Posterior cingulate gyrus (tissue), 11 donors: Measurements from ENCODE around the gene L3MBTL1.
A peak's percentile ranks its signal among the peaks of the same experiment; 100 is the strongest.

Experiments used
- DNase-seq, 10 donors: peaks; one replicate each; pipeline versions ENCODE4 v3.0.0 to v3.0.0-alpha.2; 2020 to 2021; ENCODE audit warnings: mixed read lengths in 3 of 10
- intact Hi-C: fragments of 100-400 bp; cut with DNase I; formaldehyde crosslinking; loops from one replicate; pipeline ENCODE4 v1.15.1; 2023

The L3MBTL1 gene

DNA sequence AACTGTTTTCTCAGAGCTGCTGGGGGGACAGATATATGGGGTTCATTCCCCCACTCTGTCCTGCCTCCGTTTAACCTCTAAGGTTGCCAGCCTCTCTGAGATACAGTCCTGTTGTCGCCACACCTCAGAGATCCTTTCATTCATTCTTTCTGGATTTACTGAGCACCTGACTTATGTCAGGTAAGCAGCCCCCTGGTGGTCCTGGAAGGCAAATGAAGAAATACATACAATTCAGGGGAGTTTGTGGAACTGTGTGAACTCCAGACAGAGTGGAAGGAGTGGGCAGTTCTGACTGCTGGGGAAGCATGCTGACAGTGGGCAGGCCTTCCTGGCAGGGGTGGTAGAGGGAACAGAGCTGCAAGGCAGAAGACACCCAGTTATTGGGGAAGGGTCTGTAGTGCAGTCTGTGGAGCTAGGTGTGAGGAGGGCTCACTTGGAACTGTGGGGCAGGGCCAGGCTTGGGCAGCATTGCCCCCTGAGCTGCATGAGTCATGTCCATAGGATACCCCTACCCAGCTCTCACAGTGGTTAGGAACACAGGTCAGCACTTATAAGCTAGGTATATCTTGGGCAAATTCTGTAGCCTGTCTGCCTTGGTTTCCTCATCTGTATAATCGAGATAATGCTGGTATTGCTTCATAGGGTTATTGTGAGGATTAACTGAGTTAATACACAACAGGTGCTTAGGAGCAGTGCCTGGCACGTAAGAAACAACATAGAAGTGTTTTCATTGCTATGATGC lies 38.5 kb downstream of the L3MBTL1 start:
- intact Hi-C loops, result no loop called here

DNA sequence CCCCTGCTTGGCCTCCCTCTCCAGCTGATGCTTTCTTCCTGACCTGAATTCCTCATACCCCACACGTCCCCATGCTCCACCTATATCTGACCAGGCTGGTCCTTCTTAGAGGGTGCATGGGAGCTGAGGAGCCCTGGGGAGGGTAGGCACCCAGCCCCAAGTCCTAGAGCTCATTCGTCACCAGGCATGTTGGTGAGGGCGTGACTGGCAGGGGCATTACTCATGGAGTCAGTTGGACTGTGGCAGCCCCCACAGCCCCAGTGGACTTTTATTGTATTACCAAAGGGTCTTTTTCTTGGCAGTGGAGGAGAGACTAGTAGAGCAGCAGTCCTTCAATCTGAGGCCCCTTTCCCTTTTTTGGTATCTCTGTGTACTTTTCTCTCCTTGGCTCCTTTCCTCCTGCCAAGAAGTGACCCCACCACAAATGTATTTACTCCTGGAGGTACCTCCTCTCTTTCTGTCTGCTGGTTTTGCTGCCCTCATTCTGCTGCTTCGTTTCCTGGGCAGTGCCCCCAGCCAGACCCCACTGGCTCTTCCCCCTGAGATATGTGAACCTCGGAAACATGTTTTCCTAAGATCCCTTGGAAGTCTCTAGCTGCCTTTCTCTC lies 40.9 kb downstream of the L3MBTL1 start:
- DNase-seq, result peak in 1 of 10 donors; percentile 5
- intact Hi-C loops, result no loop called here

More for the DNA sequence above, 38.5 kb downstream of the L3MBTL1 start:
- DNase-seq, result peak in 1 of 10 donors; percentile 26

DNA sequence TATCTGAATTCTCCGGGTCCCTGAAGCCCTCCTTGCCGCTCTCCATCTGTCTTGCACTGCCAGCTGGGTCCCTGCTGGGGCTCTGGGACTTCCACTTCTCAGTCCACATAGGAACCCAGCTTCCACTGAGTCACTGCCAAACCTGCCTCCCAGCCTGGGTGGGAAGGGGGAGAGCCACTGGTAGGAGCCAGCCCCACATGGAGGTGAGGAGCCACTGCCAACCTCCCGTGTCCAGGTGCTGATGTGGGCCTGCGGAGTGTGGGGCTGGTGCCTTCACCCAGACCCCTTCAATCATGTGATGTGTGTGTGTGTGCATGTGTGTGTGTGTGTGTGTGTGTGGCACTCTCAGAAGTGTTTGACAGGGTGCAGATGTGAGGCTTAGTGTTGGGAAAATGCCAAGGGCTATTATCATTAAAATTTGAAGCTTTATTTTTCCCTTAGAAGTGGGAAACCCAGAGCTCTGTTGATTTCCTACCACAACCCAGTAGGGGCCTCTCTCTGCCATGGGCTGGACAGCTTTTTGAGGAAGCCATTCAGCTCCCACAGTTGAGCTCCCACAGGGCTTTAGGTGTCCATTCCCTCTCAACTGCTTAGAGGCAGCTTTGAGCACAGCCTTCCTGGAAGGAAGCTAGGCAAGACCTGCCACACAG lies 42.0 kb downstream of the L3MBTL1 start:
- peak in 3 of 10 donors; percentile 11 to 72 (median 21) for DNase-seq

DNA sequence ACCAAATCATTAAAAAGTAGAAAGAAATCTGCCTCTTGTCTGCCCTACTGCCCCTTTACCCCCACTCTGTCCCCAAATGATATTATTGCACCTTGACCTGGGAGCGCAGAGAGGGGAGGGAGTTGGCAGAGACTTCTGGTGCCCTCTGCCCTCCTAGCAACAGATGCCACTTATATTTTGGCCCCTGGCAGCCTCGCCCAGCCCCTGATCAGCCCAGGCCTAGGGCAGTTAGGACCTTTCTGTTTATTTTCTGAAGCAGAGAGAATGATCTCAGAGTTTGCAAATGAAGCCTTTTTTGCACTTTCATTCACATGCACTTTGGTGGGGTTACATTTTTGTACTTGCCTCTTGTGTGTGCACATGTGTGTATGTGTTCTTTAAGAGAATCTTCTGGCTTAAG lies 43.0 kb downstream of the L3MBTL1 start:
- DNase-seq, result peak in 1 of 10 donors; percentile 25
- intact Hi-C loops, result no loop called here

More for the DNA sequence above, 42.0 kb downstream of the L3MBTL1 start:
- intact Hi-C loops, result no loop called here

DNA sequence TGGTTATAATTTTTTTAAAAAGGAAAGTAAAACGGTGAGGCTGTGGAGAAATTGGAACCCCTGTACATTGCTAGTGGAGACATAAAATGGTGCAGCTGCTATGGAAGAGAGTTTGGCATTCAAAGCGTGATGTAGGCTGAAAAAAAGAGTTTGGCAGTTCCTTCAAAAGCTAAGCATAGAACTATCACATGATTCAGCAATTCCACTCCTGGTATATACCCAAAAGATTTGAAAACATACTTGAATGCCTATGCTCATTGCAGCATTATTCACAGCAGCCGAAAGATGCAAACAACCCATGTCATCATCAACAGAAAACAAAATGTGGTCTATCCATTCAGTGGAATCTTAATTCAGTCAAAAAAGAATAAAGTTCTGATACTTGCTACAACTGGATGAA lies 46.9 kb downstream of the L3MBTL1 start:
- intact Hi-C loops, result no loop called here
- no peak for DNase-seq

DNA sequence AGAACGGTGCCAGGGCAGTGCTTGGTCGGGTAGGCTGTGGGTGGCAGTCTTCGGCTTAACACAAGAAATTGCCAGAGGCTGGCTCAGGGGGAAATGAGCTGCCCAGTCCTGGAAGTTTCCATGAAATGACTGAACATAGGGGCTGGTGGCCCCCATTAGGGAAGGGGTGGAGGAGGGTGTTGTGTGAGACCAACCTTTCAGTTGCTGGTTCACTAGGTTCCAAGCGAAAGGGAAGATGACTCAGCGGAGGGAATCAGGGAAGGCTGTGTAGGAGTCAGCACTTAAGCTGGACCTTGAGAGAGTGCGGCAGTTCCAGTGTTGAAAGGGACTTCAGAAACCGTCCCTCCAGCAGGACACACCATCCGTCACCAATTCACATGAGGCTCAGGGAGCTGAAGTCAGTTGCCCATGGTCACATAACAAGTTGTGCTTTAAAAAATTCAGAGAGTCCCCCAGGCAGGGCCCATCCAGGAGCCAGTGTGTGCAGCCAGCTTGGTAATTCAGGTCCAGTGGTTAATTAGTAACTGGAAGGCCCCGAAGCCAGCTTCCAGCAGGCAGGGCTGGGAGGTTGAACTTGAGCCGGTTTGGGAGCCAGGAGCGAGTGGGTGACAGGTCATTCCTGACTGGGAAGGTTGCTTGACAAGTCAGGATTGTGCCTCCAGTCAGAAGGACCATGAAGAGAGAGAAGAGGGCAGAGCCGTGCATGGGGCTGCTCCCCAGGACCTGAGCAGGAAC lies 51.1 kb downstream of the L3MBTL1 start, which contains the start of gene SGK2:
SGK2 (plus strand) TSS at position 616 of the 735 bp plus-strand sequence. CDS start 7,469 bp downstream, outside the sequence.
- intact Hi-C loops, result no loop called here
- DNase-seq, result peak in 1 of 10 donors; percentile 66

DNA sequence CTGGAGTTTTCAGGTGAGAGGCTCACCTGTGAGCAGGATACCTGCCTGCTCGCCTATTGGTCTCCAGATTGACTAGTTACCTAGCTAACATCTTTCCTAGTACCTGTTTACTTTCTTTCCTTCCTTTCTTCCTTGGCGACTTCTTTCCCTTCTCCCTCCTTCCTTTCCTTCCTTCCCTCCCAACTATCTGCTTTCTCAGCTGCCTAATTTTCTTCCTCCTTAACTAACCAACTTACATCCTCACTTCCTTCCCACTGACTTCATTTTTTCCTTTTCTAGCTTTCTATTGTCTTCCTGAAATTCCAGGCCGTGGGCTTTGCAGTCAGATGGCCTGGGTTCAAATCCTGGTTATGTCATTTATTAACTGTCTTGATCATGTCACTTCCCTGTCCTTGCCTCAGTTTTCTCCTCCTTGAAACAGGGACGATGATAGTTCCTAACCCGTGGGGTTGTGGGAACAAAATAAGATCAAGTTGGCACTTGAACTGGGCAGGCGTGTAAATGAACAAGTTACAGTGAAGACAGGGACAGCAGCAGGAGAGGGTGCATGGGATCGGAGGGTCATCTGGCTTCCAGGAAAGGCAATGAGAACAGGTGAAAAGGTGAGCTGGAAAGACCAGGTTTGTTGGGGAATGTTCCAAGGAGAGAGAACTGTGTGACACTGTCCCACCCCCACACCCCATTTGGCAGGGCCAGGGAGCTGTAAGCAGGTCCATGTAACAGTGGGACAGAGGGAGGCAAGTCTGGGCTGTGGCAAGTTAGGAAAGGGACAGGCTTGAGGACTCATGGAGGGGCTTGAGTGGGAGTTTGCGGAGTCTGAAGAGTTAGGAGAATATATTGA lies 51.9 kb downstream of the L3MBTL1 start:
- intact Hi-C loops, result no loop called here
- peak in 1 of 10 donors; percentile 17 for DNase-seq

DNA sequence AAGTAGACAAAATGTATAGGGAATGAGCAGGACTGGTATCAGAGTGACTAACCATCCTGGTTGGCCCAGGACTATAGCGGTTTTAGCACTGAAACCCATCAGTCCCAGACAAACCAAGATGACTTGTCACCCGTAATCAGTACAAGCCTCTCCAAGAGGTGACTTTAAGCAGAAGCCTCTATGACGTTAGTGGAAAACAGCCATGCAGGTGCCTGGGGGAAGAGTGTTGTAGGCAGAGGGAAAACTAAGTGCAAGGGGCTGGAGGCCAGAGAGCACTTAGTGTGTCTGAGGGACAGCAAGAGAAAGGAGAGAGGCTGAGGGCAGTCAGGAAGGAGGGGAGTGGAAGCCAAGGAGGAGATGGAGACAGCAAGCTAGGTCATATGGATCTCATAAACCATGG lies 53.5 kb downstream of the L3MBTL1 start:
- intact Hi-C loops, result no loop called here
- peak in 1 of 10 donors; percentile 28 for DNase-seq

DNA sequence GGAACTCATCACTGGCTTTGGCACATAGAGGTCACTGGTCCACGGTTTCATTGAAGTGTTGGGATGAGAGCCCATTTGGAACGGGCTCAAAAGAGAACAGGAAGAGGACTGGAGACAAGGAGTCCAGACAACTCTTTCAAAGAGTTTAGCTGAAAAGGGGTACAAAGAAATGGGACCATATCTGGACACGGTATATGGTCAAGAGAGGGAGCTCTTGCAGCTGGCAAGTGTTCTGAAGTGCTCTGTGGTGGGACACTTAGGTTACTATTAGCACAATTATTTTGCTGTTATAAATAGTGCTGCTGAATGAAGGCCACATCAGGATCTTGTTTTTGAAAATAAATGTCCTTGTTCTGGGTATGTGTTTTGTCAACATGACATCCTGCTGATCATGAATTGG lies 55.9 kb downstream of the L3MBTL1 start:
- DNase-seq, result no peak

DNA sequence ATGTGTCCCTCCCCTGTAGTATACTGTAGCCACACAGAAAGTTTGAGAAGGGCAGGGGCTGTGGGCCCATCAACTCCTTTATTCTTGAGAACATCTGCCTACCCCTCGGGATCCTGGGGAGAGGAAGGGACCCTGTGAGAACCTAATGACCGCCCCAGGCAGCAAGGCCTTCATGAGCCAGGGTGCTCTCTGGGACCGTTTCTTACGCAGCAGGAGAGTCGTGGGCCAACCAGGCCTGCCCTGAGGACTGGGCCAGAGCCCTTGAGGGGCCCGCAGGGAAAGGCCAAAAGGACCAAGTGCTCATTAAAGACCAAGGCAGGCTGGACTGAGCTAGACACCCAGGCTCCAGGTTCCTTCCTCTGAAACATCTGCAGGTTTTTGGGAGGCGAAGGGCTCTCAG lies 56.5 kb downstream of the L3MBTL1 start:
- peak in 2 of 10 donors; percentile 27 to 64 for DNase-seq

More for the DNA sequence above, 55.9 kb downstream of the L3MBTL1 start:
- intact Hi-C loops, result no loop called here

DNA sequence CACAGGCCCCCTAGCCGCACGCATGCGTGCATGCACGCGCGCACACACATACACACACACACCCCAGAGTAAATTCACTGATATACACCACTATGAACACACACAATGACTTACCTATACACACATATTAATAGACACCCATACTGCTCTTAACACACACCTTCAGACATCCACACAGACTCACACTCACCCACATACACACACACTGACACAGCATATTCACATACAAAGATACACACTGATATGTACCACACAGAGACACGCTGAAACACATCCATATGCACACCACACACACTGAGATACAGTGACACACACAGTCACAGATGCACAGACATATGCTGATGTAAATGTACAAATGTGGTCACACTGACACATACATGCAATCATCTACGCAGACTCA lies 57.0 kb downstream of the L3MBTL1 start:
- intact Hi-C loops, result loop anchor here (2.0 kb wide), 1 partner anchor 26 kb away; the partner anchor contains the start of gene IFT52
- peak in 1 of 10 donors; percentile 15 for DNase-seq

More for the DNA sequence above, 56.5 kb downstream of the L3MBTL1 start:
- intact Hi-C loops, result loop anchor here (2.0 kb wide), 1 partner anchor 27 kb away; the partner anchor contains the start of gene IFT52

DNA sequence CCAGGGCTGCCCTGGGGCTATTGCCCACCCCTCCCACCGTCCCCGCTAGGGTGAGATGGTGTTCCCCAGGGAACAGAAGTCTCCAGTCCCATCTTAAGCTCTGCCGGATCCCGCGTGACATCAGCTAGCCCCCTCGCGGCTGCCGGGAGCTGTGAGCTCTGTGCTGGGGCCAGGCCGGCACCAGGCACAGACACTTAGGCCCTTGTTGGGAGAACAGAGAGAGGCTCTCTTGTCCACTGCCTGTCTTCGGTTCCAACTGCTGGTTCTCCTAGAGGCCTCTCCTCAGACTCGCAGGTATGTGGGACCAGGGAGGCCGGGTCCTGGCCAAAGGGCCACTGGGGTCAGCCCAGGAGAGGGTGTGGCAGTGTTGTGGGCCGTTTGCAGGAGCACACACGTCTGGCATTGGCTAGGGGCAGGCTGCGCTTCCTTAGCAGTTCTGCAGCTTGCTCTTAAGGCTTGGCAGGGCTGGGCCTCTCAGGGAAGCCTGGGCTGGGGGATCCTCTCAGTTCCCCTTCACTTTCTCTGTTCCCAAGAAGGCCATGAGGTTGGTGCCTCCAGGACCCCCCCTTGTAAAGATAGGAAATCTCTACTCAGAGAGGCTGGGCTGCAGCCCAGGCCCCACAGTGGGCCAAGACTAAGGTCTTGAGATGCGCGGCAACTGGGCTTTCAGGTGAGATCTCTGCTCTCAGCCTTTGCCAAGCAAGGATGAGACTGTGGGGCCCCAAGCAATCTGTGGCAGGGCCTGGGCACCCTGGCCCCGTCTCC lies 57.7 kb downstream of the L3MBTL1 start:
- intact Hi-C loops, result loop anchor here (2.0 kb wide), 1 partner anchor 26 kb away; the partner anchor contains the start of gene IFT52
- DNase-seq, result peak; percentile 42 to 96 (median 66)

DNA sequence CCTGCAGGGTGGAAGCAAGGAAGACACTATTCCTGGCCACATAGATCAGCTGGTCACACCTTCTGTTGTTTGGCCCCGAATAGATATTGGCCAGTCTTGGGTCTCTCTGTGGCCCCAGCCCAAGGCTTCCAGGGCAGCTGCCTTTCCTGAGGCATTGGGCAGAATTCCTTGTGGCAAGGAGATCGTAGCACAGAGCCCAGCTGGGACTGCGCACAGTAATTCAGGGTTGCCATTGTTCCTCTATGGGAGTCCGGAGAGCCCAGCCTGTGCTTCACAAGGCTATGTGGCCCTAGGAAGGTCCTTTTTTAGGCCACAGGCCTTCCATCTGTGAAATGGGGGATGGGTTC lies 58.2 kb downstream of the L3MBTL1 start:
- intact Hi-C loops, result loop anchor here (2.0 kb wide), 1 partner anchor 25 kb away; the partner anchor contains the start of gene IFT52
- DNase-seq, result peak in 3 of 10 donors; percentile 17 to 85 (median 57)

DNA sequence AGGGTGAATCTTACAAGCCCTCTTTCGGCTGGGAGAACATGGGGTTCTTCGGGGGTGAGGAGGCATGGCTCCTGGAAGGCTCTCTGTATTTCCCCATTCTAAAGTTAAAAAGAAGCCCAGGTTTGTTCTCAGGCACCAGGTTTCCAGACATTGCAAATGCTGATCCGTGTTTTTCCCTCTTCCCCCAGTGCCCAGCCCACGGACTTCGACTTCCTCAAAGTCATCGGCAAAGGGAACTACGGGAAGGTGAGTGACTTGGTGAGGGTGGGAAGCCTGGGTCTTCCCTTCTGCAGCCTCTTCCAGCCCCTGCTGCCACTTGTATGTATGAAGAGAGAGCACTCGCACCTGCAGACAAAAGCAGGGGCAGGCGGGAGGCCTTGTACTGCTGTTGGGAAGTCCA lies 60.0 kb downstream of the L3MBTL1 start:
- intact Hi-C loops, result no loop called here
- peak in 2 of 10 donors; percentile 21 to 42 for DNase-seq

DNA sequence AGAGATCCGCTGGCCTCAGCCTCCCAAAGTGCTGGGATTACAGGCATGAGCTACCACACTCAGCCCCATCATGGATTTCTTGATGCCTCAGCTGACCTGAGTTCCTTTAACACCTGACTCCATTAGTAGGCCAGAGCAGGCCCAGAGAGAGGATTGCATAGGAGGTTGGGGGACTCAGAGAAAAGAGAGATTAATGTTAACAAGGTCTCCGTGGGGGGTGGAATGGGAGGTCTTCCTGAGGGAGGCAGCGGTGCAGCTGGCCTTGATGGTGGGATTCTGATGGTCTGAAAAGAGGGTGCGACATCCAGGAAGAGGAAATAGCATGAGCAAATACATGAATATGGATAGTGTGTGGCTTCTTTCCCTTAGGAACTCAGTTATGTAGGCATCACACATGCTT lies 61.2 kb downstream of the L3MBTL1 start:
- peak in 2 of 10 donors; percentile 6 to 13 for DNase-seq
- intact Hi-C loops, result no loop called here

DNA sequence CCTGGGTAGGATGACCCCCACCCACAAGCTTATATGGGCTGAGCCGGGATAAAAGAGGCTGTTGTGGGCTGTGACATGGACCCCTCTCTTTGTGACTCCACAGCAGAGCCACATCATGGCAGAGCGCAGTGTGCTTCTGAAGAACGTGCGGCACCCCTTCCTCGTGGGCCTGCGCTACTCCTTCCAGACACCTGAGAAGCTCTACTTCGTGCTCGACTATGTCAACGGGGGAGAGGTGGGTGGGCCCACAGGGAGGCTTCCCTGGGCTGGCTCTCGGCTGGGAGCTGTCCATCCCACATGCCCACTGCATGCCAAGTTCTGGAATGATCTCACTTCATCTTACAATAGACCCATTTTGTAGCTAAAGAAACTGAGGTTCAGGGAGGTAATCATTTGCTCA lies 61.8 kb downstream of the L3MBTL1 start:
- intact Hi-C loops, result no loop called here
- peak in 2 of 10 donors; percentile 19 to 35 for DNase-seq

DNA sequence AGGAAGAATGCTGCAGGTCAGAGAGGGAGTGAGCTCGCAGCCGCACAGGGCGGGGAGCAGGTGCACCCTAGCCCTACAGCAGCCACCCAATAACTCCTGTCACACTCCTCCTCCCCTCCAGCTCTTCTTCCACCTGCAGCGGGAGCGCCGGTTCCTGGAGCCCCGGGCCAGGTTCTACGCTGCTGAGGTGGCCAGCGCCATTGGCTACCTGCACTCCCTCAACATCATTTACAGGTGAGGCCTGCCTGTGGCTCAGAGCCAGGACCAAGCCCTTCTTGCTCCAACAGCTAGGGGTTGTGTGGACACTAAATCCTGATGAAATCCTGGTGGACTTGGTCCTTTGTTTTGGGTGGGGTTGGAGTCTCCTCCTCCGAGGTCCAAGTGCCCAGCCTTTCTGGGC lies 63.0 kb downstream of the L3MBTL1 start:
- intact Hi-C loops, result no loop called here
- DNase-seq, result peak in 2 of 10 donors; percentile 24 to 59

DNA sequence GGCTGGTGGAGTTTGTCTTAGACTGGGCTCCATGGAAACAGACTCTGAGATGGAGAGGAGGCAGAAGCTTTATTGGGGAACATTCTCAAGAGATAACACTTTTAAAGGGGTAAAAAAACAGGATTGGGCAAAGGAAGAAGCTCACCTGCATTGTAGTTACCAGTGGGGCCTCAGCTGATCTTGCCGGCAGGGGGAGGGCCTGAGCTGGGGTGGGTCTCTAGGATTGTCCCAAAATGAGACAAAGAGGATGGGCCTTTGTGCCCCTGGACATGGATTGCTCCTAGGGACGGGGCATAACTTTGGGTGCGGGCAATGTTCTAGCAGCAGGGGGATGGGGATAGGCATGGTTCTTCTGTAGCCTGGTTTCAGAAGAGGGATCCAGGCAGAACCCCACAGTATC lies 63.8 kb downstream of the L3MBTL1 start:
- intact Hi-C loops, result no loop called here
- peak in 2 of 10 donors; percentile 35 to 53 for DNase-seq

DNA sequence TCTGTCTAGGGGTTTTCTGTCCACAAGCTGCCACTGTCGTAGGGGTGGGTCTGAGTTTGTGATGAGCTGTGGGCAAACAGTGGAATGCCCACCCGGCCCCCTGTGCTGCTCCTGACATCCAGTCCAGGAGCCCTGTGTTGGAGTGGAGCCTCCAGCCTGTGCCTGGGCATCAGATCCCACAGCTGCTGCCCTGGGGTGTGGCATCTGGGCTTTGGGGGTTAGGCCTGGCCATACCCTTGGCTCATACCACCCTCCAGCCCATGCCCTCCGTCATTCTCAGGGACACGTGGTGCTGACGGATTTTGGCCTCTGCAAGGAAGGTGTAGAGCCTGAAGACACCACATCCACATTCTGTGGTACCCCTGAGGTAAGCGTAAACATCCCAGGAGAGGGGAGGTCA lies 64.3 kb downstream of the L3MBTL1 start:
- intact Hi-C loops, result no loop called here
- peak in 2 of 10 donors; percentile 50 to 59 for DNase-seq
